ENCODE measurements around the gene ELK3.

- TF ChIP-seq PBX3 (CRISPR knock-in tag; IDR thresholded peaks at IDR 0.05) (no peak), ZNF324 (tag by site-specific recombination; IDR thresholded peaks at IDR 0.05) (no peak), ZNF473 (tag by site-specific recombination; IDR thresholded peaks at IDR 0.05) (no peak), ZNF530 (tag by site-specific recombination; IDR thresholded peaks at IDR 0.05; ENCODE audit: low read depth) (no peak), CTCF (tag by site-specific recombination; IDR thresholded peaks at IDR 0.05) (no peak)
Measured at GRCh38 chr12:96289067-96289466, 94.9 kb downstream of the ELK3 start.

Measured in HEK293 (cell line).